ENCODE data around the gene OPN4.

The OPN4 gene

GRCh38 chr10:86705139-86705538 lies 50.8 kb downstream of the OPN4 start:
- no peaks in the 10 kb centered on the region for H3K27me3 ChIP-seq (ENCODE audit: control insufficient read depth, insufficient read depth, low read length)
- H3K4me1 ChIP-seq (ENCODE audit: control insufficient read depth, insufficient read depth, low read length): peaks cover 26% of the 10 kb centered on the region
- no peak overlapping the region for H3K27ac ChIP-seq (ENCODE audit: low read depth, low read length)
- H3K9me3 ChIP-seq (ENCODE audit: control insufficient read depth, insufficient read depth, low read depth, low read length): no peaks in the 10 kb centered on the region
- no peaks in the 10 kb centered on the region for H3K36me3 ChIP-seq (ENCODE audit: control insufficient read depth, insufficient read depth, low read length)
- H3K4me3 ChIP-seq (ENCODE audit: low read depth, low read length): no peak overlapping the region
- no peak overlapping the region for H3K9ac ChIP-seq (ENCODE audit: low read length)

GRCh38 chr10:86705905-86706304 lies 51.6 kb downstream of the OPN4 start:
- Histone ChIP-seq H3K9me3 (ENCODE audit: control insufficient read depth, insufficient read depth, low read depth, low read length) (no peaks in the 10 kb centered on the region), H3K9ac (ENCODE audit: low read length) (no peak overlapping the region), H3K4me3 (ENCODE audit: low read depth, low read length) (no peak overlapping the region), H3K4me1 (ENCODE audit: control insufficient read depth, insufficient read depth, low read length) (peaks cover 31% of the 10 kb centered on the region), H3K27me3 (ENCODE audit: control insufficient read depth, insufficient read depth, low read length) (no peaks in the 10 kb centered on the region), H3K27ac (ENCODE audit: low read depth, low read length) (no peak overlapping the region), H3K36me3 (ENCODE audit: control insufficient read depth, insufficient read depth, low read length) (no peaks in the 10 kb centered on the region)

GRCh38 chr10:86706401-86706841 lies 52.1 kb downstream of the OPN4 start:
- Histone ChIP-seq H3K36me3 (ENCODE audit: control insufficient read depth, insufficient read depth, low read length) (no peaks in the 10 kb centered on the region), H3K9me3 (ENCODE audit: control insufficient read depth, insufficient read depth, low read depth, low read length) (no peaks in the 10 kb centered on the region), H3K27ac (ENCODE audit: low read depth, low read length) (no peak overlapping the region), H3K4me1 (ENCODE audit: control insufficient read depth, insufficient read depth, low read length) (peaks cover 32% of the 10 kb centered on the region), H3K27me3 (ENCODE audit: control insufficient read depth, insufficient read depth, low read length) (no peaks in the 10 kb centered on the region), H3K9ac (ENCODE audit: low read length) (no peak overlapping the region), H3K4me3 (ENCODE audit: low read depth, low read length) (no peak overlapping the region)

- Histone ChIP-seq H3K9me3 (ENCODE audit: control insufficient read depth, insufficient read depth, low read depth, low read length) (no peaks in the 10 kb centered on the region), H3K36me3 (ENCODE audit: control insufficient read depth, insufficient read depth, low read length) (no peaks in the 10 kb centered on the region), H3K4me3 (ENCODE audit: low read depth, low read length) (no peak overlapping the region), H3K4me1 (ENCODE audit: control insufficient read depth, insufficient read depth, low read length) (peaks cover 34% of the 10 kb centered on the region), H3K27ac (ENCODE audit: low read depth, low read length) (no peak overlapping the region), H3K27me3 (ENCODE audit: control insufficient read depth, insufficient read depth, low read length) (no peaks in the 10 kb centered on the region), H3K9ac (ENCODE audit: low read length) (no peak overlapping the region)
Observed at GRCh38 chr10:86706977-86707376, 52.6 kb downstream of the OPN4 start.

GRCh38 chr10:86707505-86707904 lies 53.2 kb downstream of the OPN4 start:
- no peak overlapping the region for H3K4me3 ChIP-seq (ENCODE audit: low read depth, low read length)
- H3K9ac ChIP-seq (ENCODE audit: low read length): no peak overlapping the region
- no peaks in the 10 kb centered on the region for H3K9me3 ChIP-seq (ENCODE audit: control insufficient read depth, insufficient read depth, low read depth, low read length)
- H3K27me3 ChIP-seq (ENCODE audit: control insufficient read depth, insufficient read depth, low read length): no peaks in the 10 kb centered on the region
- H3K36me3 ChIP-seq (ENCODE audit: control insufficient read depth, insufficient read depth, low read length): no peaks in the 10 kb centered on the region
- no peak overlapping the region for H3K27ac ChIP-seq (ENCODE audit: low read depth, low read length)
- peaks cover 39% of the 10 kb centered on the region for H3K4me1 ChIP-seq (ENCODE audit: control insufficient read depth, insufficient read depth, low read length)

- H3K9ac ChIP-seq (ENCODE audit: low read length): no peak overlapping the region
- no peaks in the 10 kb centered on the region for H3K27me3 ChIP-seq (ENCODE audit: control insufficient read depth, insufficient read depth, low read length)
Observed at GRCh38 chr10:86708068-86708782, 53.9 kb downstream of the OPN4 start.

GRCh38 chr10:86708783-86709380 lies 54.5 kb downstream of the OPN4 start:
- Histone ChIP-seq H3K27ac (ENCODE audit: low read depth, low read length) (no peak overlapping the region), H3K4me3 (ENCODE audit: low read depth, low read length) (no peak overlapping the region), H3K27me3 (ENCODE audit: control insufficient read depth, insufficient read depth, low read length) (no peaks in the 10 kb centered on the region), H3K9me3 (ENCODE audit: control insufficient read depth, insufficient read depth, low read depth, low read length) (no peaks in the 10 kb centered on the region), H3K36me3 (ENCODE audit: control insufficient read depth, insufficient read depth, low read length) (no peaks in the 10 kb centered on the region), H3K9ac (ENCODE audit: low read length) (no peak overlapping the region), H3K4me1 (ENCODE audit: control insufficient read depth, insufficient read depth, low read length) (peaks cover 47% of the 10 kb centered on the region)

More at GRCh38 chr10:86708068-86708782, 53.9 kb downstream of the OPN4 start:
- H3K36me3 ChIP-seq (ENCODE audit: control insufficient read depth, insufficient read depth, low read length): no peaks in the 10 kb centered on the region
- no peak overlapping the region for H3K27ac ChIP-seq (ENCODE audit: low read depth, low read length)
- no peak overlapping the region for H3K4me3 ChIP-seq (ENCODE audit: low read depth, low read length)
- peaks cover 40% of the 10 kb centered on the region for H3K4me1 ChIP-seq (ENCODE audit: control insufficient read depth, insufficient read depth, low read length)
- no peaks in the 10 kb centered on the region for H3K9me3 ChIP-seq (ENCODE audit: control insufficient read depth, insufficient read depth, low read depth, low read length)

GRCh38 chr10:86709396-86710185 lies 55.2 kb downstream of the OPN4 start:
- Histone ChIP-seq H3K4me3 (ENCODE audit: low read depth, low read length) (no peak overlapping the region), H3K4me1 (ENCODE audit: control insufficient read depth, insufficient read depth, low read length) (peaks cover 48% of the 10 kb centered on the region), H3K27me3 (ENCODE audit: control insufficient read depth, insufficient read depth, low read length) (no peaks in the 10 kb centered on the region), H3K9ac (ENCODE audit: low read length) (no peak overlapping the region), H3K9me3 (ENCODE audit: control insufficient read depth, insufficient read depth, low read depth, low read length) (no peaks in the 10 kb centered on the region), H3K27ac (ENCODE audit: low read depth, low read length) (no peak overlapping the region), H3K36me3 (ENCODE audit: control insufficient read depth, insufficient read depth, low read length) (no peaks in the 10 kb centered on the region)

- H3K27me3 ChIP-seq (ENCODE audit: control insufficient read depth, insufficient read depth, low read length): no peaks in the 10 kb centered on the region
- peak overlapping the region; percentile 71 for H3K4me3 ChIP-seq (ENCODE audit: low read depth, low read length)
- peaks cover 53% of the 10 kb centered on the region for H3K4me1 ChIP-seq (ENCODE audit: control insufficient read depth, insufficient read depth, low read length)
- peak overlapping the region; percentile 60; the same call in 1 of the 2 replicates for H3K27ac ChIP-seq (ENCODE audit: low read depth, low read length)
- no peaks in the 10 kb centered on the region for H3K36me3 ChIP-seq (ENCODE audit: control insufficient read depth, insufficient read depth, low read length)
- peak overlapping the region; percentile 64 for H3K9ac ChIP-seq (ENCODE audit: low read length)
- no peaks in the 10 kb centered on the region for H3K9me3 ChIP-seq (ENCODE audit: control insufficient read depth, insufficient read depth, low read depth, low read length)
Observed at GRCh38 chr10:86710987-86711512, 56.7 kb downstream of the OPN4 start.

- H3K27ac ChIP-seq (ENCODE audit: low read depth, low read length): peak overlapping the region; percentile 64; the same call in 1 of the 2 replicates
- no peaks in the 10 kb centered on the region for H3K27me3 ChIP-seq (ENCODE audit: control insufficient read depth, insufficient read depth, low read length)
Observed at GRCh38 chr10:86711513-86712316, 57.4 kb downstream of the OPN4 start.

More at GRCh38 chr10:86711513-86712316, 57.4 kb downstream of the OPN4 start:
- H3K4me3 ChIP-seq (ENCODE audit: low read depth, low read length): peak overlapping the region; percentile 71
- H3K36me3 ChIP-seq (ENCODE audit: control insufficient read depth, insufficient read depth, low read length): no peaks in the 10 kb centered on the region
- peaks cover 48% of the 10 kb centered on the region for H3K4me1 ChIP-seq (ENCODE audit: control insufficient read depth, insufficient read depth, low read length)
- H3K9me3 ChIP-seq (ENCODE audit: control insufficient read depth, insufficient read depth, low read depth, low read length): no peaks in the 10 kb centered on the region
- H3K9ac ChIP-seq (ENCODE audit: low read length): peak overlapping the region; percentile 64

Data from HUES6 (cell line).